CD4-positive, CD25-positive, alpha-beta regulatory T cell (primary cell): Measurements from ENCODE around the gene NUP214. TPM values are rescaled to one million over a fixed set of nuclear protein-coding genes. Genes with fewer than 3 reads are reported as not detected.
"Not testable (repeated sequence)": the region's sequence is repeated elsewhere in the genome, so short reads cannot be mapped to it uniquely, and the experiment has no call there.

Source experiments
- ATAC-seq, 2 donors: fragments of 150-1000 bp; cut with Tn5 transposase; one replicate each; pipeline ENCODE4 v1.10.0; 2021; ENCODE audit warnings: low read depth in 2 of 2, moderate number of reproducible peaks in 2 of 2, moderate library complexity in 1 of 2
- DNase-seq, 3 donors: peaks; one replicate each; pipeline versions ENCODE4 v3.0.0 to v3.0.0-alpha.2; 2012 to 2022; ENCODE audit warnings: mixed read lengths in 1 of 3
- H3K27ac ChIP-seq: one replicate; pipeline ENCODE4 v1.7.0; 2013; ENCODE audit warnings: mild to moderate bottlenecking, low read length; ENCODE audit not compliant: insufficient read depth, poor library complexity, severe bottlenecking
- H3K27me3 ChIP-seq: one replicate; pipeline ENCODE4 v1.7.0; 2013; ENCODE audit warnings: low read length; ENCODE audit not compliant: control insufficient read depth, insufficient read depth
- H3K36me3 ChIP-seq: one replicate; pipeline ENCODE4 v1.7.0; 2013; ENCODE audit warnings: mild to moderate bottlenecking, low read length, moderate library complexity; ENCODE audit not compliant: control insufficient read depth, insufficient read depth
- H3K4me1 ChIP-seq: 2 replicates; pipeline ENCODE4 v1.7.0; 2013; ENCODE audit warnings: mild to moderate bottlenecking, low read length; ENCODE audit not compliant: insufficient read depth, control insufficient read depth, poor library complexity, severe bottlenecking
- H3K4me3 ChIP-seq: one replicate; pipeline ENCODE4 v1.7.0; 2013; ENCODE audit warnings: low read depth, mild to moderate bottlenecking, low read length, moderate library complexity
- H3K9me3 ChIP-seq, 2 experiments: 1 replicate in 1 of 2; 2 replicates in 1 of 2; pipeline ENCODE4 v1.7.0; 2013; ENCODE audit warnings: low read length in 2 of 2, mild to moderate bottlenecking in 1 of 2, moderate library complexity in 1 of 2; ENCODE audit not compliant: control insufficient read depth in 2 of 2
- H3K27ac Mint-ChIP-seq, 3 donors: one replicate each; pipeline ENCODE4 v1.8.0; 2020 to 2022; ENCODE audit warnings: mild to moderate bottlenecking in 3 of 3, mixed read lengths in 3 of 3, moderate library complexity in 2 of 3
- H3K27me3 Mint-ChIP-seq: one replicate; pipeline ENCODE4 v1.8.0; 2022; ENCODE audit warnings: mild to moderate bottlenecking, mixed read lengths
- H3K36me3 Mint-ChIP-seq: one replicate; pipeline ENCODE4 v1.8.0; 2020; ENCODE audit warnings: mixed read lengths
- H3K4me1 Mint-ChIP-seq, 4 donors: one replicate each; pipeline ENCODE4 v1.8.0; 2020 to 2022; ENCODE audit warnings: mixed read lengths in 4 of 4, mild to moderate bottlenecking in 1 of 4
- H3K4me3 Mint-ChIP-seq, 4 donors: one replicate each; pipeline ENCODE4 v1.8.0; 2020 to 2022; ENCODE audit warnings: mild to moderate bottlenecking in 4 of 4, mixed read lengths in 4 of 4, moderate library complexity in 3 of 4
- H3K9me3 Mint-ChIP-seq, 7 donors: one replicate each; pipeline ENCODE4 v1.8.0; 2020 to 2022; ENCODE audit warnings: mixed read lengths in 7 of 7, mild to moderate bottlenecking in 3 of 7, moderate library complexity in 2 of 7
- polyA plus RNA-seq, 4 donors: library from polyadenylated mRNA; unstranded; fragments of 300-500 nt; fragmentation: Illumina TruSeq; gene quantifications; one replicate each; pipeline ENCODE4 v1.2.3, GENCODE V29; 2021
- total RNA-seq: library from RNA; stranded (reverse); gene quantifications from one replicate; pipeline ENCODE4 v1.2.3, GENCODE V29; 2022

NUP214 gene
- total and polyA plus RNA-seq, 5 donors from 2014 or later: 9.8 to 124 (median 14.8) TPM

GRCh38 chr9:131270171-131271015, 145.0 kb downstream of the NUP214 start:
- Histone ChIP-seq H3K36me3 (no peaks in the 10 kb centered on the region), H3K27me3 (no peaks in the 10 kb centered on the region), H3K4me3 (peak overlapping the region; percentile 96), H3K9me3 (no peaks in the 10 kb centered on the region), H3K4me1 (peaks cover 77% of the 10 kb centered on the region), H3K27ac (peak overlapping the region; percentile 90)
- DNase-seq (peak; percentile 42 to 82 (median 54)), ATAC-seq (peak in 1 of 2 donors; percentile 17)
- peaks cover 0 to 2% (median 0%) of the 10 kb centered on the region in 7 donors for H3K9me3 Mint-ChIP-seq
- H3K27me3 Mint-ChIP-seq: peaks cover 10% of the 10 kb centered on the region
- H3K27ac Mint-ChIP-seq: peak overlapping the region; percentile 98 to 100 (median 98)
- H3K4me1 Mint-ChIP-seq: peaks cover 10 to 67% (median 42%) of the 10 kb centered on the region in 4 donors
- H3K36me3 Mint-ChIP-seq: peaks cover 39% of the 10 kb centered on the region
- peak overlapping the region; percentile 97 to 100 (median 100) for H3K4me3 Mint-ChIP-seq

- peaks cover 13% of the 10 kb centered on the region for H3K27me3 Mint-ChIP-seq
- H3K9me3 Mint-ChIP-seq, H3K9me3 ChIP-seq, DNase-seq, H3K27me3 ChIP-seq, ATAC-seq, H3K36me3 ChIP-seq: not testable (repeated sequence)
- Histone ChIP-seq H3K27ac (peak overlapping the region; percentile 90), H3K4me1 (peaks cover 71% of the 10 kb centered on the region), H3K4me3 (peak overlapping the region; percentile 96)
- H3K4me3 Mint-ChIP-seq: peak overlapping the region; percentile 97 to 100 (median 100)
- peaks cover 43% of the 10 kb centered on the region for H3K36me3 Mint-ChIP-seq
- H3K27ac Mint-ChIP-seq: peak overlapping the region; percentile 98 to 100 (median 98)
- peaks cover 10 to 61% (median 40%) of the 10 kb centered on the region in 4 donors for H3K4me1 Mint-ChIP-seq
Observed at GRCh38 chr9:131271016-131271273, 145.6 kb downstream of the NUP214 start.

- H3K27me3 Mint-ChIP-seq: peaks cover 13% of the 10 kb centered on the region
- Histone ChIP-seq H3K9me3 (no peaks in the 10 kb centered on the region), H3K27ac (peak overlapping the region; percentile 90), H3K27me3 (no peaks in the 10 kb centered on the region), H3K4me1 (peaks cover 66% of the 10 kb centered on the region), H3K4me3 (peak overlapping the region; percentile 96), H3K36me3 (no peaks in the 10 kb centered on the region)
- peak overlapping the region; percentile 98 to 100 (median 98) for H3K27ac Mint-ChIP-seq
- H3K9me3 Mint-ChIP-seq: peaks cover 0 to 2% (median 0%) of the 10 kb centered on the region in 7 donors
- peak overlapping the region; percentile 97 to 100 (median 100) for H3K4me3 Mint-ChIP-seq
- ATAC-seq (no peak), DNase-seq (no peak)
- peaks cover 6 to 56% (median 35%) of the 10 kb centered on the region in 4 donors for H3K4me1 Mint-ChIP-seq
- peaks cover 43% of the 10 kb centered on the region for H3K36me3 Mint-ChIP-seq
Observed at GRCh38 chr9:131271506-131271931, 146.1 kb downstream of the NUP214 start.

GRCh38 chr9:131272212-131272611, 146.8 kb downstream of the NUP214 start:
- DNase-seq: no peak
- Mint-ChIP-seq H3K4me1 (peaks cover 6 to 49% (median 28%) of the 10 kb centered on the region in 4 donors), H3K27me3 (peaks cover 13% of the 10 kb centered on the region), H3K36me3 (peaks cover 43% of the 10 kb centered on the region), H3K4me3 (peak overlapping the region; percentile 97 to 100 (median 100)), H3K27ac (peak overlapping the region; percentile 98 to 100 (median 98)), H3K9me3 (peaks cover 0 to 2% (median 0%) of the 10 kb centered on the region in 7 donors)
- H3K36me3 ChIP-seq: no peaks in the 10 kb centered on the region
- no peaks in the 10 kb centered on the region for H3K9me3 ChIP-seq
- H3K4me3 ChIP-seq: peak overlapping the region; percentile 96
- no peaks in the 10 kb centered on the region for H3K27me3 ChIP-seq
- ATAC-seq: no peak
- H3K4me1 ChIP-seq: peaks cover 59% of the 10 kb centered on the region
- H3K27ac ChIP-seq: peak overlapping the region; percentile 90

- H3K36me3 Mint-ChIP-seq: peaks cover 43% of the 10 kb centered on the region
- H3K27ac Mint-ChIP-seq: peak overlapping the region; percentile 98 to 100 (median 98)
- peak in 2 of 3 donors; percentile 38 to 48 for DNase-seq
- Histone ChIP-seq H3K27ac (peak overlapping the region; percentile 90), H3K36me3 (no peaks in the 10 kb centered on the region), H3K4me1 (peaks cover 52% of the 10 kb centered on the region), H3K9me3 (no peaks in the 10 kb centered on the region), H3K27me3 (no peaks in the 10 kb centered on the region), H3K4me3 (peak overlapping the region; percentile 96)
- H3K4me1 Mint-ChIP-seq: peaks cover 6 to 43% (median 29%) of the 10 kb centered on the region in 4 donors
- H3K4me3 Mint-ChIP-seq: peak overlapping the region; percentile 97 to 100 (median 100)
- ATAC-seq: no peak
- H3K9me3 Mint-ChIP-seq: peaks cover 0 to 2% (median 0%) of the 10 kb centered on the region in 7 donors
- peaks cover 13% of the 10 kb centered on the region for H3K27me3 Mint-ChIP-seq
Observed at GRCh38 chr9:131273146-131273855, 147.9 kb downstream of the NUP214 start.

- no peaks in the 10 kb centered on the region for H3K27me3 ChIP-seq
- peak overlapping the region; percentile 96 for H3K4me3 ChIP-seq
- H3K4me1 ChIP-seq: peaks cover 56% of the 10 kb centered on the region
- DNase-seq: peak in 1 of 3 donors; percentile 64
- peak overlapping the region; percentile 97 to 100 (median 100) for H3K4me3 Mint-ChIP-seq
- ATAC-seq: no peak
- peak overlapping the region; percentile 90 for H3K27ac ChIP-seq
- H3K4me1 Mint-ChIP-seq: peaks cover 6 to 44% (median 32%) of the 10 kb centered on the region in 4 donors
- H3K9me3 ChIP-seq: no peaks in the 10 kb centered on the region
- H3K9me3 Mint-ChIP-seq: peaks cover 0 to 2% (median 0%) of the 10 kb centered on the region in 7 donors
- peak overlapping the region; percentile 98 to 100 (median 98) for H3K27ac Mint-ChIP-seq
- no peaks in the 10 kb centered on the region for H3K36me3 ChIP-seq
- peaks cover 7% of the 10 kb centered on the region for H3K27me3 Mint-ChIP-seq
- H3K36me3 Mint-ChIP-seq: peaks cover 43% of the 10 kb centered on the region
Observed at GRCh38 chr9:131273856-131274673, 148.7 kb downstream of the NUP214 start.
